ENCODE results near the gene FNBP1L.

DNA sequence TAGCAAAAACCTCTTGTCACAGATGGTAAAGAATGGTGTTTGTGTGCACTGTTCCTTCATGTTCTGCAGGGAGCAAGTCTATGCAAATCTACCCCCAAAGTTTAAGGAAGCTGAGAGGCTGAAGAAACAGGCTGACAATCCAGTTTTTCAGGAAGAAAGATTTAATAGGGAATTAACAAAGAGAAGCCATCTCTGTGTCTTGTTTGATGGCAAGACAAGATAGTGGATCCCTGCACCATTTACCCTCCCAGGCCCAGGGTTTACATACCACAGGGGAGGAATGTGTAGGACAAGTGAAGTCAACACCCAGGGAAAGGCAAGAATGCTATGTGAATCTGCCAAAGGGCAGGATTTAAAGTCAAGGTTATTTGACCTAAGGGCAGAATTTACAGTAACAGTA, 48.1 kb upstream of the FNBP1L start:
- TF ChIP-seq POLR2A (IDR thresholded peaks at IDR 0.05; ENCODE audit: low read depth, low read length) (no peak), POLR2AphosphoS5 (IDR thresholded peaks at IDR 0.05; ENCODE audit: low read depth, low read length) (no peak), TAF1 (IDR thresholded peaks at IDR 0.05; ENCODE audit: low read depth, low read length) (no peak), POU2F2 (IDR thresholded peaks at IDR 0.05; ENCODE audit: low read depth, low read length) (no peak), SPI1 (IDR thresholded peaks at IDR 0.05; ENCODE audit: low read depth, low read length) (no peak), PAX5 (IDR thresholded peaks at IDR 0.05; ENCODE audit: insufficient read depth, low read length, severe bottlenecking) (no peak)

Data from GM12891 (cell line).